ENCODE measurements around the gene L3MBTL3.
"Not testable (repeated sequence)": the region's sequence is repeated elsewhere in the genome, so short reads cannot be mapped to it uniquely, and the experiment has no call there.

The L3MBTL3 gene

DNA sequence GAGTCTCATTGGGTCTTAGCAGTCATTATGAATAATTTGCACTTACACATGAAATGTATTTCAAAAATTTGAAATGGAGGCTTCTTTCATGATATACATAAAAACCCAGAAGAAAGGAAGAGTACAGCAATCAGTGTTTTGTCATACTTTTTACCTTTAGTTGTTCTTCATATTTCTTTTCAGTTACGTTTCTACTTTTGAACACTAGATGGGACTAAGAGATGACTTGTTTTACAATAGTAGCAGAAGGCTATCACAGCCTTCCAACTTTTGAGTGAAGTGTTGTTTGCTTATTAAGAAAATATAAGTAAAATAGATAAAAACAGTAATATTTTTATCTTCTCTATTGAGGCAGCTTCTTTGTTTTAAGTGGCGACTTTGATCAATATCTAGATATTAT lies 58.1 kb downstream of the L3MBTL3 start:
- DNase-seq (ENCODE audit: low read depth): no peak

DNA sequence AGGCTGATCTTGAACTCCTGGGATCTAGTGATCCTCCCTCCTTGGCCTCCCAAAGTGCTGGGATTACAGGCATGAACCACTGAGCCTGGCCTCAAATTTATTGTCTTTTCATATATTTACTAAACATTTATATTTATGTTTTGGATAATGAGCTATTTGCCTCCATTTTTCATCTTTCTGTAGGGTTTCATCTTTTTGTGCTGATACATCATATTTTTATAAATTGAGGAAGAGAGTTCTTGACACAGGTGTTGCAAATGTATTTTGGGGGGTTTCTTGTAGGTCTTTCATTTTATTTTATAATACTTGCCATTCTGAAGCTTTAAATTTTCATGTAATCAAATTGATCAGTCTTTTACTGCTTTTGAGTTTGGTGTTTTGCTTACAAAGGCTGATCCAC lies 72.4 kb downstream of the L3MBTL3 start:
- DNase-seq (ENCODE audit: low read depth): no peak

DNA sequence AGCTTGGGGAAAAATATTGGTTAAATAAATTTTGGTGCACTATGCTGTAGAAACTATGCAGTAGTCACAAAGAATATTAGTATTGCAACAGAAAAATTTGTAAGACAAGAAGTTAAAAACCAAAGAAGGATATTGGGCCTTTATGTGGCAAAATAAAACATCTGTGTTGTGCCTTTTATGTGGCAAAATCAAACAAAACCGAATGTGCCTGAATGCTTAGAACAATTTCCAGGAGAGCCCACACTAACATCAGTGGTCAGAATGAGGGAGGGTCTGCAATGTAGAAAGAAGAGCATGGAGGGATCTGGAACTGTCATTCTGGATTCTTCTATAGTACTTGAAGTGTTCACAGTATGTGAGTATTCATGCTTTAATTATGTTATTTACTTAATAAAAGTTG lies 75.2 kb downstream of the L3MBTL3 start:
- no peak for DNase-seq (ENCODE audit: low read depth)

DNA sequence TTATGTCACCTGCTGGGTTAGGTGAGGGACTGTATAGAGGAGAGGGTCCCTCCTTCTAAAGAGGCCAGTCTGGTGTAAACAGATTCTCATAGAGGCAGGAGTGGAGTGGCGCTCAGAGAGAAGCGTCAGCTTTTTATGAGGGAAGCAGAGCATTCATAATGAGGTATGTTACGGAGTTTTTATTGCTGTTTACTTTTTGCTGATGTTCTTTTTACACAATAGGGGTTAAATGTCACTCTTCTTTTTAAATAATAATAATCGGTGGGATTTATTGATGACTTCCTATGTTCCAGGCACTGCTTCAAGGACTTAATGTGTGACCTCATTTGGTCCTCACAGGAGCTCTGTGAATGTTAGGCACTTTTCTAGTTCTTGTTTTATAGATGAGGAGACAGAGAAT lies 79.9 kb downstream of the L3MBTL3 start:
- DNase-seq (ENCODE audit: low read depth): no peak

DNA sequence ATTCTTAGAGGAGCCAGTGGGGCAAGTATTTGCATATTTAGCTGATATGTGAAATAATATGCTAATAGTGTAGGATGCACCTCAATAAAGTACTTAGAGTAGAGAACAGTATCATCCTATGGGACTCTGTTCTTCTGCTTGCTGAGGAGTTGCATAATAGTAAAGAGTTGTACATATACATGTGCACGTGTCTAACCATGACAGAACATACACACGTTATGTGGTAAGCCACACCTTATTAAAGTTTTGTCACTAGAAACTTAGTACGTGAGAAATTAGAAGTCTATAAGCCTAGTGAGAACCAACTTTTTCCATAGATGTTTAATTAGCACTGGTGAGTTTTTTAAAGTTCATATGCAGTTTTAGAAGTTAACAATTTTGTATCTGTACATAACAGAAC lies 80.7 kb downstream of the L3MBTL3 start:
- no peak for DNase-seq (ENCODE audit: low read depth)

DNA sequence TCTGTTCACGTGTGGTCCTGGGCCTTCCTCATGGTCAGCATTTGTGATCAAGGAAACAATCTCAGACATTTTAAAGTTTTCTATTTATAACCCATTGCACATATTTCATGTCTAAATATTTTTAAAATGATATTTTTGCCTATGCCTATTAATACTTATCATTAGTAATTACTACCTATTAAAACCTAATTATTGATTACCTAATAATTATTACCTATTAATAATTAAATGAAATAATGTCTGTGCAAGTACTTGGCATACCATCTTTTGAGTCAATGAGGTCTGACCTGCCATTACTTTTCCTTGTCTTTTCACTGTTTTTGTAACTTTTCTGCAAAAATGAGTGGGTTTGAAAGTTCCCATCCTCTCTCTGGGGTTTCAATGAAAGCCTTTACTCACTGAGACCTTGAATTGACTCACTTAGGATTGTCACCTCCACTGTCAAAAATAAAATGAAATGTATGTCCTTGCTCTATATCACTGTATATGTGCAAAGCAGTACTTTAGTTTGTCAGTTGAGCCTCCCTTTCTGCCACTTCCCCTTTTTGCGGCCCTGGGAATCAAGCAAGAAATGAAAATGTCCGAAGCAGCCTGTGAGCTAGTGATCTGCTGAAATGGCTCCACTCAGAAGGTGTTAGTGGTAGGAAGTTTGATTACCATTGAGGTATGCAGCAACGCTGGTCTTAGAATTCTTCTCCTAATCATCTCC lies 87.8 kb downstream of the L3MBTL3 start:
- no peak for DNase-seq (ENCODE audit: low read depth)

DNA sequence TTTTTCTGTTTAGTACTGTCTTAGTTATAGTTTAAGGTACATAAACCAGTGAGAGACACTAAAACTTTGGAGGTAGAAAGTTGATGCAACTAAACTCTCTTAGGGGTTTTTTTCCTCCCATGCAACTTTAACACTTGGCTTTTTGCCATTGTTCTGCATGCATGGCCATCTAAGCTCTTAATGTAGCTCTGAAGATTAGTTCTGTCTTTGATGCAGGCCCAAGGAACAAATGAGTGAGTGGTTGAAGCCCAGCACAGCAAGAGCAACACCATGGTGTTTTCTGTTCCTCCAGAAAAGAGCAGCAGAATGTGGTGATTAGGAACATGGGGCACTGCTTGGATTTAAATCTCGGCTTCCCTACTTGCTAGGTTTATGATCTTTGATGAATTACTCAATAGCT lies 89.3 kb downstream of the L3MBTL3 start:
- no peak for DNase-seq (ENCODE audit: low read depth)

DNA sequence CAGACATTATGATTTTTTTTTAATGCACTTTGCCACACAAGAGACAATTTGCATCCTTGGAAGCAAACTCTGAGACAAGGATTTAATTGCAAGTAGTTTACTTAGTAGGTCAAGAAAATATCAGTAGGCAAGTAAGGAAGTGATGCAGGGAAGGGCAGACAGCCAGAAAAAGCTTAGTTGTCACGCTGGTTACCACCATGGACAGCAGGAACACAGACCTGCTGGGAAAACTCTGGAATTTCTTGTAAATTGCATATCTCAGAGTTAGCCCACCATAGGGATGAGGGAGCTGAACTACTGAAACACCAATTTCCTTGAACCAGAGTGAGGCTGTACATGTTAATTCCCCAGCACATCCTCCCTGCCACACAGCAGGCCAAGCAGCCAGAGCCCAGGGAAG lies 92.7 kb downstream of the L3MBTL3 start:
- DNase-seq (ENCODE audit: low read depth): no peak

DNA sequence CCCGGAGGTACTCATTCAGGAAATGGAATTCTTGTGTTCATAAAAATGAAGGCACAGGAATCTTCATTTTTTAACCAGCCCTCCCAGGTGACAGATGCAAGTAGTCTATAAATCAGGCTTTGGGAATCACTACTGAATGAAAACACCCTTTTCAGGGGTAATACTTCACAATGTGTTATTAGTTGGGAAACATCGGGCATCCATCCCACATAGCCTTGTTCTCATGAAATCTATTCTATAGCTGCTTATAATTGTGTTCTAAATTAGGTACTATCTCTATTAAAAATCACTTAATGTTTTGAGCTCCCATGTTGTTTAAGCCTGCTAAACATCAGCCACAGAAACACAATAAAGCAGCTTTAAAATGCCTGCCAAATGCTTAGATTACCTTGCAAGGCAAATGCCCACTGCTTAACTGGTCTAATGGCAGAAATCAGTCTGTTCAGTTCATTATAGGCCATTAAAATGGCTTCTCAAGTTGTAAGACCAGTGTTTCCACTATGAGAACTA lies 94.9 kb downstream of the L3MBTL3 start:
- DNase-seq (ENCODE audit: low read depth): no peak

DNA sequence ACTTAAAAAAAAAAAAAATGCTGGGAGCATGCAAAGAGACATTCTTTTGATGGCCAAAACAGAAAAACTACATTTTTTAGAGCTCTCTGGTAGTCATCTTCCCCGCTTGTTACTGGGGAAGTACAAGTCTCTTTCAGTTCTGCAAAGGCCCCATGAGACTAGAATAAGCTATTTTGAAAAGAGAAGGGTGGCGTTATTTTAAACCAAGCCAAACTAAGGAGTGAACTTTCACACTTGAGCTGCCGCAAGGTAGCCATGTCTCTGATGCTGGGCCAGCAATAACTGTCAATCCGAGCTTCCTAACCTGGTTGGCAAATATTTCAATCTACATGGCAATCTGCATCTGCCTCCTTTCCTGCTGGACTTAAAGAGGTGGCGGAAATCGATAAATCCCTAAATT lies 96.7 kb downstream of the L3MBTL3 start:
- DNase-seq (ENCODE audit: low read depth): no peak

DNA sequence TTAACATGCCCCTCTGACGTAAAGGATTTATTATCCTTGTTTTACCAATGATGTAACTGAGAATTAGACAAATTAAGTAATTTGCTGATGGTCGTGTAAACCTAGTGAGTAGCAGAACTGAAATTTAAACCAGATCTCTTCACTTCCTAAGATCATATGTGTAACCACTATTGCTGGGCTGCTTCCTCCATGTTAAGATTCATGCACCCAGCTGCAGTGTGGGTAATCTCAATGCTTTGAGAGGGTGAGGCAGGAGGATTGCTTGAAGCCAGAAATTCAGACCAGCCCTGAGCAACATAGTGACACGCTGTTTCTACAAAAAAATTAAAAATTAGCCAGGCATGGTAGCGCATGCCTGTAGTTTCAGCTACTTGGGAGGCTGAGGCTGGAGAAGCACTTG lies 97.9 kb downstream of the L3MBTL3 start:
- DNase-seq (ENCODE audit: low read depth): no peak

DNA sequence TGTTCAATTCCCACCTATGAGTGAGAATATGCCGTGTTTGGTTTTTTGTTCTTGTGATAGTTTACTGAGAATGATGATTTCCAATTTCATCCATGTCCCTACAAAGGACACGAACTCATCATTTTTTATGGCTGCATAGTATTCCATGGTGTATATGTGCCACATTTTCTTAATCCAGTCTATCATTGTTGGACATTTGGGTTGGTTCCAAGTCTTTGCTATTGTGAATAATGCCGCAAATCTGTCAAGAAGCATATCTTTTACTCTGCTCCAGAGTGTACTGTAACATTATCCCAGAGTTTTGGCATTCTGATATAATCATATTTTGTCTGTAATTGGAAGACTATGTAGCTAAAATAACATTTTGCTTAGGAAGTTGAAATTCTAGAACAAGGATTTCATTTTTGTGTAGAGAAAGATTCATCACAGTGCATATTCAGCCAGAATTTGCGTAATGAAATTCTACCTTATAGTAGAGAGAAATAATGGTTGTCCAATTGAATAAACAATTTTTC lies 98.9 kb downstream of the L3MBTL3 start:
- not testable (repeated sequence) for DNase-seq (ENCODE audit: low read depth)

DNA sequence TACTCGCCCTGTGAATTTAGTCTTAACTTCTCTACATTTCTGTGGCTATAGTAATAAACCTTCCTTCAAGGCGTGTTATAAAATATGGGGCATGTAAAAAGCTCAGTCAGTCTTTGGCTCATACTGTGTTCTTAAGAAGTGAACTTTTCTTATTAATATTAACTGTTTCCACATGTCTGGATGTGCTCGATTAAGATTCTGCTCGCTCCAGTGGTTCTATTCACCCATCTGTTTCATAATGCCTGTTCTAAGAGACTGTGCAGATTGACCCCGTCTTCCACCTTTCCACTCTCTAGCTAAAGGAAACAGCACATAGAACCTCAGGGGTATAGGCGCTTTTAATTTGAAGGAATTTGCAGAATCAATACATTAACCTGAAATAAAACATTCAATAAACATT lies 99.9 kb downstream of the L3MBTL3 start:
- no peak for DNase-seq (ENCODE audit: low read depth)

DNA sequence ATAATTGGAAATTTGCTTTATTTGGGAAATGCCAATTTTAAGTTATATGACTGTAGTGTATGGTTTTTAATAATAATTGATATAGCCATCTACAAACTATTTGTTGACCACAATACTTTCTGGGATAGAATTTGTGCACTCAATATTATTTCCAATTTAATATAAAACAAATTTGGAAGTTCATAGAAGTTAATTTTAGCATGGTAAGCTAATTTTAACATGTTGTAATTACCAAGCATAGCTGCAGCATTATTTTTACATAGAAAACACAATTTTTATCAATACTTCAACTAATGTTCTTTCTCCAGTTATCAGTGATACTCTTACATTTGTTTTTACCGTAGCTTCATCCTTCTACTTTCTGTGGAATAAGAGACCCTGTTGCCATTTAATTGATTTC lies 100.8 kb downstream of the L3MBTL3 start:
- DNase-seq (ENCODE audit: low read depth): no peak

DNA sequence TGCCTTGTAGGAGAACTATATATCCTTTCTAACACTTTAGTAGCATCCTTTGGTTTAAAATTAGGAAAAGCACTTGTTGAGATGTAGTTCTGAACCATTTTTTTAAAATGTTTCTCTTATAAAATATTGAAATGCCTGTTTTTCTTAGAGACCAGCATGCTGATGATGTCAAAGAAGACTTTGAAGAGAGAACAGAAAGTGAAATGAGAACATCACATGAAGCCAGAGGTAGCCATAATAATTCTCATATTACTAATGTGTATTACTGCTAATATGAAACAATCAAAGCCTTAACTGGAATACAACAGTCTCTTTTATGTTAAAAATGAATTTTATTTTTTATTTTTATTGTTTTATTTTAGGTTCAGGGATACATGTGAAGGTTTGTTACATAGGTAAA lies 102.3 kb downstream of the L3MBTL3 start:
- no peak for DNase-seq (ENCODE audit: low read depth)

DNA sequence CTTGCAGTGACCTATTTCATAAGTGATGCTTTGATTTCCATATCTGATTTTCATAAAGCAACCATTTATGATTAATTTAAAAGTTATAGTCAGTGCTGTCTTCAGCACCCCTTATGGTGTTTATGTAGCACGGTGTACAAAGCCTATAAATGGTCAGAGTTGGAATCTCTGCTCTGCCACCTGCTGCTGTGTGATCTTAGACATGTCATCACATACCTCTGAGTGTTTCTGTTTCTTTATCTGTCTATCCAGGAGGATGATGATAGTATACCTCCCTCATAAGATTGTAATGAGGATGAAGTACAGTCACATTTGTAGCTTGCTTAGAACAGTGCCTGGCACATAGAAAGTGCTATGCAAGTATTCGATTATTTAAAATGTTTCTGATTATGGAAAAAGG lies 103.9 kb downstream of the L3MBTL3 start:
- DNase-seq (ENCODE audit: low read depth): no peak

DNA sequence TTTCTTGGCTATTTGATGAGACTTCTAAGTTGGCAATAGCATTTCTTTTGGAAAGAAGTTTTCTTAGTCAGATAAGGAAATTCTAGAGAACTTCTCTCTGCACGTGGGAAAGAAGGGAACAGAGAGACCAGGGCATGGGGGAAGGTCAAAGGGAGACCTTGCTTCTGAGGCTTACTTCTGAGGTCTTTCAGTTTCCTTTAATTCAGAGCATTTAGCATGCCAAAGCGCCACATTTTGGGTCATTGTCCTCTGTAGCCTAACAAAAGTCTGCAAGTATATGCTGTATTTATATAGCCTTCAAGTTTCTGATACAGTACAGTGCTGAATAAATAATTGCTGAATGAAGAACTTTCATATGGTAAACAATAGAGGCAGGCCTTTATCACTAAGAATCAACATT lies 108.8 kb downstream of the L3MBTL3 start:
- DNase-seq (ENCODE audit: low read depth): no peak

DNA sequence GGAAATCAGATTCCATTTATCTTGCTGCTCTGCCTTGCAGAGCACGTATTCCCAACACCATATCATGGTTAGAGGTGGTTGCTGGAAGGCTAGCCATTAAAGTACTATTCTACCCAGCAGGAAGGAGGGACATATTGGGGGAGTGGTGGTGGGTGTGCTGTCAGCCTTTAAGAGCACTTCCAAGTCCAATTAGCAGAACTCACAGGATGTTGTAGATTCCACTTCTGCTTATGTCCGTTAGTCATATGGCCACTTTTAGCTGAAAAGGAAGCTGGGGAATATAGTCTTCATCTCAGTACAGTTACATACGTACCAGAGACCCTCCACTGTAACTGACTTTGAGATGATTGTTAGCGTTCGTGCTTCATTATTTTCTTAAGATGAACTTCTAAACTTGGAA lies 109.9 kb downstream of the L3MBTL3 start:
- DNase-seq (ENCODE audit: low read depth): no peak

DNA sequence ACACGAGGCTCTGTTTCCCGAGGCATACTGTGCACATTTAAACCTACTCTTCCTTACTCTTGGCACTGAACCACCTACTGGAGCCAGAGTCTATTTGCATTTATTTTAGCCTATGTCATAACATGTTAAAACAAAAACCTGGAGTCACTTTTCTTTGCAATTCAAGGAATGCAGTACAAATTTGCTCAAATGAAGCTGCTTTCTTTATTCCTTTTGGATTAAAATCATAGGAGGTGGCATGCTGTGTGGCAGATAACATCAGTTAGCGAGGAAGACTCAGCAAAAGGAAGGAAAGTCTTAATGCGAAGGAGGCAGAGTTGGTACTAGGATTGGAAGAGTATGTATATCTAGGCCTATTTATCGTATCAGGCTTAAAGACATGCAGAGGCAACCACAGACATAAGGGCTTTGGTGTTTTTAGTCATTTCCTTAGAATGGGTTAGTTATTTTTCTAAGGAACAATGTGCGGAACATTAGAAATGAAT lies 111.4 kb downstream of the L3MBTL3 start:
- DNase-seq (ENCODE audit: low read depth): no peak

DNA sequence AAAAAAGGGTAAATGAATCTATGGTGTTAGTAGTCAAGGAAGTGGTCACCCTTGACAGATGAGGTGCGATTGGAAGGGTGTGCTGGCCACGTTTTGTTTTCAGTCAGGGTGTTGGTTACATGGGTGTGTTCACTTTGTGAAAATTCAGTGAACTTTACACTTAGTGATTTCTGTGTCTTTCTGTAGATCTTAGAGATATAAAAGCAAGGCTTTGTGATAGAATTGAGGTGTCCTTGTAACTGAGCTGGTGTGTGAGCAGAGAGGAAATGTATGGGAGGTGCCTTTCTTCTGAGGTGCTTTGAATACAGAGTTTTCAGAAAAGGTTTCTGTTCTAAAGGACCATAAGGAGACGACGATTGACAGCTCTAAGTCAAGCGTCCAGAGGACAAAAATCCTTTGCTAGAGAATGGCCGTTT lies 113.9 kb downstream of the L3MBTL3 start:
- DNase-seq (ENCODE audit: low read depth): no peak

DNA sequence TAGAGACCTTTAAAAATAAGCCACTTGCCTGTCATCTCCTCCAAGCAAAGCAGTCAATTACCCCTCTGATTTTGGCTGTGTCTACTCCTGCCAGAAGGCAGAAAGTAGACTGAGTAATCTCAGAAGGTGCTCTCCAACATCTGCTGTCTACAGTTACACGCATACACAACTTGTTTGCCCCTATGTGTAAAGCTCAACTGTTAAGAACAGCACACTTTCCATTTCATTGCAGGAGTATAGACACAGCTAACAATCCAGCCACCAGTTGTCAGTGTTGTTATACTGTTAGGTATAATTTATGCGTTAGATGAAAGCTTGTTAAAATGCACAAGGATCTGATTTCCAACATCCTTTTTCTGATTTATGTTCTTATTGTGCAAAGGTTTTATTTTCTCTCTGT lies 116.2 kb downstream of the L3MBTL3 start:
- DNase-seq (ENCODE audit: low read depth): no peak

DNA sequence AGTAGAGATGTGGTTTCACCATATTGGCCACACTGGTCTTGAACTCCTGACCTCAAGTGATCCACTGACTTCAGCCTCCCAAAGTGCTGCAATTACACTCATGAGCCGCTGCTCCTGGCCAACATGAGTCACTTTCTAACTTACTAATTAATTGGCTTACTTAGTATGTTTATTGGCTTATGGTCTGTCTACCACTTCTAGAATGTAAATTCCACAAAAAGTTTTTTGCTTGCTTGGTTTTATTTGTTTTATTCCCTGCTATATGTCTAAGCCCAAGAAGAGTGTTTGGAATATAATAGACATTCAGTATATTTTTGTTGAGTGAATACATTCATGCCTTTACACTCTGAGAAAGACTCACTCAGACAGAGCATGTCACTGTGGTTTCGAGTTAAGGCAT lies 118.4 kb downstream of the L3MBTL3 start:
- DNase-seq (ENCODE audit: low read depth): no peak

DNA sequence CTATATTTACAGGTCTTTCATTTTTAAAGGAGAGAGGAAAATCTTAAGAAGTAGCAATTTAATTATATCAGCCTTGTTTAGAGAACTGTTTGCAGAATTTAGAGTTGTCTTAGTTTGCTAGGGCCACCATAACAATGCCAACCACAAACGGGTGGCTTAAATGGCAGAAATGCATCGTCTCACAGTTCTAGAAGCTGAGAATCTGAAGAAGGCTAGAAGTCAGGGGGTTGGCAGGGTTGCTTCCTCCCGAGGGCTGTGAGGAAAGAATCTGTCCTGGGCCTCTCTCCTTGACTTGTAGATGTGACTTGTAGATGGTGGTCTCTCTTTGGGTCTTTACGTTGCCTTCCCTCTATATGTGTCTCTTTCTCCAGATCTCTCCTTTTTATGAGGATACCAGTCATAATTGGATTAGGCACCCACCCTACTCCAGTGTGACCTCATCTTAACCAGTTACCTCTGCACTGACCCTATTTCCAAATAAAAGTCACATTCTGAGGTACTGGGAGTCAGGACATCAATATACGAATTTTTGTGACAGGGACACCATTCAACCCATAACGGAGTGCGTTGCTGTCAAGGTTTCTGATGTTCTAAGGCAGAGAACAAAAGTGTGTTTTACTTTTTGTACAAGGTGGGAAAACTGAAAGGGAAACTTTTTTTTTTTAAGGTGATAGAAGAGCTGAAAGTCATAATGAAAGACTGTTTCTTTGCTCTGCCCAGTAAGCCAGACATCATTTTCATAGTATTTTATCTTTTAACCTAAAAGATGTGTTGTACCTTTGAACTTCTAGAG lies 119.9 kb downstream of the L3MBTL3 start:
- no peak for DNase-seq (ENCODE audit: low read depth)

Measured in stimulated activated CD8-positive, alpha-beta memory T cell treated with anti-CD3 and anti-CD28 coated beads, Interleukin-7, amount 100 ng/mL, for 24 hours (primary cell).